GM19467 (cell line): ENCODE results near the gene KDM2B.
"Not testable (repeated sequence)": the region's sequence is repeated elsewhere in the genome, so short reads cannot be mapped to it uniquely, and the experiment has no call there.

Experiments used
- ATAC-seq: cut with Tn5 transposase; IDR thresholded peaks from one replicate; pipeline ENCODE4 v1.9.1; 2021; ENCODE audit warnings: mild to moderate bottlenecking, moderate library complexity; ENCODE audit not compliant: unreplicated experiment

KDM2B gene

DNA sequence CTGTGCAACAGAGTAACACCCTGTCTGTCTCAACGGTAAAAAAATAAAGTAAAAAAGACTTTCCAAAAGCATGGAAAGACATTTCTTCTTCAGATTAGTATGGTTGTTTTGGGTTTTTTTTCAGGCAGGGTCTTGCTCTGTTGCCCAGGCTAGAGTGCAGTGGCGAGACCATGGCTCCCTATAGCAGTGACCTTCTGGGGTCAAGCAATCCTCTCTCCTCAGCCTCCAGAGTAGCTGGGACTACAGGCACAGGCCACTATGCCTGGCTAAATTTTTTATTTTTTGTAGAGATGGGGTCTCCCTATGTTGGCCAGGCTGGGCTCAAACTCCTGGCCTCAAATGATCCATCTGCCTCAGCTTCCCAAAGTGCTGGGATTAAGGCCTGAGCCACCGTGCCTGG is 72.8 kb downstream of the KDM2B start:
- ATAC-seq: no peak

DNA sequence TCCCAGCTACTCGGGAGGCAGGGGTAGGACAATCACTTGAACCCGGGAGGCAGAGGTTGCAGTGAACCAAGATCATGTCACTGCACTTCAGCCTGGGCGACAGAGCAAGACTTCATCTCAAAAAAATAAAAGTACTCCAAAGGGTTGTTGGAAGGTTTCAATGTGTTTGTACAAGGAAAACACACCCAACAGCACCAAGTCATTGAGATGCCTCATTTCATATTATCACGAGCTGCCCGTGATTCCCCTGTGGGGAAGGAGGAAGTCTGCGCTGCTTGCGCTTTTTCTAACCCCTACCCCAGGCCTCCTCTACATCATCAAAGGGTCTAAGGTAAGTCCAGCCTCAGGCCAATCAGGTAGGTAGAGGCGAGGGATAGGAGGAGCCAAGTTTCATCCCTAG is 73.6 kb downstream of the KDM2B start:
- no peak for ATAC-seq

DNA sequence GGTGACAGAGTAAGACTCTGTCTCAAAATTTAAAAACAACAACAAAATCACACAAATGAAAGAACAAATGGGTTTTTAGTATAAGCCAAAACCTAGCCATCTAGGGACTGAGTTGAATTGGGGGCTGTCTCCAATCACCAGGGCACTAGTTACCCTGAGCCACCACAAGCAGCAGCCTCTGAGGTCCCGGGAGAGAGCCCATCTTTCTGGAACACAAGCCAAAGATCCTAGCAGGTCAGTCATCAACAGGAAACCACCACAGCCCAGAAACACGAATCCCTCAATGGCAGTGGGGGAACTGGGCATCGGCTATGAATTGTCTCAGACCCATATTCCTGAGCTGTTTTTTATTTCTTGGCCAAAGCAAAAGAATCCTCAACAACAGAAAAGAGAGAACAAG is 75.3 kb downstream of the KDM2B start:
- ATAC-seq: no peak

DNA sequence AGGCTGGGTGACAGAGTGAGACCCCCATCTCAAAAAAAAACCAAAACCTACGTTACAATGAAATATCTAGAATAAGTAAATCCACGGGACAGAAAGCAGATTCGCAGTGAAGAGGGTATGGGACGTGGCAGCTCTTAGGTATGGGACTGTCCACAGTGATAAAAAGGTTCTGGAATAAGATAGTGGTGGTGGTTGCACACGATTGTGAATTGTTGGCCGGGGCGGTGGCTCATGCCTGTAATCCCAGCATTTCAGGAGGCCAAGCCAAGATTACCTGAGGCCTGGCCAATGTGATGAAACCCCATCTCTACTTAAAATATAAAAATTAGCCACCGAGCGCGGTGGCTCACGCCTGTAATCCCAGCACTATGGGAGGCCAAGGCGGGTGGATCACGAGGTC is 76.3 kb downstream of the KDM2B start:
- ATAC-seq: no peak

DNA sequence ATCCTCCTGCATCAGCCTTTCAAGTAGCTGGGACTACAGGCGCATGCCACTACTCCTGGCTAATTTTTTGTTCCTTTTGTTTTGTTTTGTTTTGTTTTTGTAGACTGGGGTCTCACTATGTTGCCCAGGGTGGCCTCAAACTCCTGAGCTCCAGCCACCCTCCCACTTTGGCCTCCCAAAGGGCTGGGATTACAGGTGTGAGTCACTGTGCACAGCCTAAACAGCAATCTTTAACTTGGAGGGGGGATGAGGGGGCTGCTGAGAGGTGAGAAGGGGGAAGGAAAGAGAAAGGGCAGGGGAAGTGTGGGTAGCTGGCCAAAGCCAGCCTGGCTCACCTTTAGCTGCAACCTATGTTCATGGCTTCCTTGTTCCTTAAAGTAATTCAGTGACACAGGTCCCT is 77.4 kb downstream of the KDM2B start:
- ATAC-seq: no peak

DNA sequence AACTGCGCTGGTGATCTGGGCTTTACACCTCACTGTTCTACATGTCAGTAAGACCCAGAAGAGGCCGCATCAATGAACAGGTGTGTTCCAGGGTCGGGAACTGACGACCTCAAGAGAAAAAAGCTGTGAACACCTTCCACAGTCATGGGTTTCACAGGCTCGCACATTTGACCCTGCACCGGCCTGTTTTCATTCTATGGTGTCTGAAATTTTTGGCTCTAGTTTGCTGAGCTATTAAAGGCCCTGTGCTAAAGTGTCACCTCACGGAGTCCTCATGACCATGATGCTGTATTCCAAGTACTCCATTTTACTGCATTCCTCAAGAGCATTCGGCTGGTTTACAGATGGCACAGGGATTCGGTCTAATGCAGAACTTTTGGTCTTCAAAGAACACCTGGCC is 78.9 kb downstream of the KDM2B start:
- ATAC-seq: no peak

DNA sequence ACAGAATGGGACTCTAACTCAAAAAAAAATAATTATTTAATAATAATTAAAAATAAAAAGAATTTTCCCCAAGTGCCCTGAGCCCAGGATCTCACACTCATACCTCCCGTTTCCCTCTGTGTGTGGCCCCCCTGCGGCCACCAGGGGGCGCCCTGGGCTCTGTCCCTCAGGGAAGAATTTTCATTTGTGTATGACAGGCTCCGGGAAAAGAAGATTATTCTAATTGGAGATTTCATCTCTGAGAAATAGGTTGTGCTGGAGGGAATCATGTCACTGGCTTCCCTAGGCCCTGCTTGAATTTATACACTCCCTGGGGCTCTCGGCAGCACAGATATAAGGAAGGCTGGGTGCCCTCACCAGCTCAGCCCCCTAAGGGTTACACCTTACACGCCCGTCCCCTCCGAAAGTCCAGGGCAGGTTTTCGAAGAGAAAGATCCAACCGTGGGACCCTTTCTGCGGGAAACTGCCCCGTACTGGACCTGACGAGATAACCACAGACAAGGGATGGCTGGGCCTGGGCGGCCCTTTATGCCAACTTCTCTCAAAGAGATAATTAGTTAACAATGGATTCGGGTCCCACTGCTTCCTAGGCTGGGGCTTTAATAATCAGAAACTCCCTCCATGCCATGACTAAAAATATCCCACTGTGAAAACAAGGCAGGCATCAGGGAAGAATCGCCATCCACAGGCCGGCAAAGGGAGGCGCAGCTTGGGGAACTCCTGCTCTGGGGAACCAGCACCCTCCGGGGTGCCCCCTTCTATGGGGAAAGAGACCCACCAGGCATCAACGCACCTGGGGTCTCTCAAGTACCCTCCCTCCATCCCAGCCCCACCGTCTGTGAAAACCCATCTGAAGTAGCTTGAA is 80.7 kb downstream of the KDM2B start:
- no peak for ATAC-seq

DNA sequence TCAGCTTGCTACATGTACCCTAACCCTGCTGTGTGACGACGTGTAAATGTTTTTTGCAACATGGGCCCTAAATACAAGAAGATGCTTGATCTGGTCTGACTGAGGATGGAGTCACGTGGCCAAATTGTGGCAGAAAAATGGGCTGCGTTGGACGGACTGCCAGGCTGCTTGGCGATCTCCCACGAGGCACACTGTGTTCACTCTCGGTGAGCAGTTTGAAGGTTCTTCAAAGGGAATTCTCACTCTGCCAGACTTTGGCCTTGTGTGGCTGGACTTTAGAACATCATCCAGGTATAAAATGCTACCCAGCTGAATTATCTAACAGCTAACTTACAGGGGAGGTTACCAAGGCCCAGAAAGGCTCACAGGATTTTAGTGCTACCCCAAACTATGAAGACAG is 85.1 kb downstream of the KDM2B start:
- ATAC-seq: no peak

DNA sequence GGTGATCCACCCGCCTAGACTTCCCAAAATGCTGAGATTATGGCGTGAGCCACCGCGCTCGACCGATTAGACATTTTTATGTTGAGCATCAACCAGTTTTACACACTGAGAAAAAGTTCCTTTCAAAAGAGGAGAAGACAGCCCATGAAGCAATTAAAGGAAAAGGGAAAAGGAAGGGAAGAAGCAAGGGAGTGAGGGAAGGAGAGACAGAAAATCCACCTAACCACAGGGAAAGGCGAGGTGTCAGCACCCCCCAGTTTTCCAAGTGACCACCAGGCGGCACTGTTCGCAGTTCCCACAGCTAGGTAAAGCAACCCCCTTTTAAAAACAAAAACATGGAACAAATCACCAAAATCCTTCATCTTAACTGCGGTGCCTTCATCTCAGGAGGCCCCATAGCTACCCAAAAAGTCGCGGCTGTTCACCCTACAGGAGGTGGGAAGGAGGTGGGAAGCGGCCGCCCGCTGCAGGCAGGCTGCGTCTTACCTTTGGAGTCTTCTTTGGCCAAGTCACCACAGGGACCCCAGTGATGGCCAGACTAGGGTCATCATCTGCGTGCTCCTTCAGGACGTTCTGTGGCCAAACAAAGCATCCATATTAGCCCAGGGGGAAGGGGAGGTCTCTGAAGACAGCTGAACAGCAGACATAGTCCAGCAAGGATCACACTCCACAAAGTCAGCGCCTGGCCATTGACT is 86.6 kb downstream of the KDM2B start:
- no peak for ATAC-seq

DNA sequence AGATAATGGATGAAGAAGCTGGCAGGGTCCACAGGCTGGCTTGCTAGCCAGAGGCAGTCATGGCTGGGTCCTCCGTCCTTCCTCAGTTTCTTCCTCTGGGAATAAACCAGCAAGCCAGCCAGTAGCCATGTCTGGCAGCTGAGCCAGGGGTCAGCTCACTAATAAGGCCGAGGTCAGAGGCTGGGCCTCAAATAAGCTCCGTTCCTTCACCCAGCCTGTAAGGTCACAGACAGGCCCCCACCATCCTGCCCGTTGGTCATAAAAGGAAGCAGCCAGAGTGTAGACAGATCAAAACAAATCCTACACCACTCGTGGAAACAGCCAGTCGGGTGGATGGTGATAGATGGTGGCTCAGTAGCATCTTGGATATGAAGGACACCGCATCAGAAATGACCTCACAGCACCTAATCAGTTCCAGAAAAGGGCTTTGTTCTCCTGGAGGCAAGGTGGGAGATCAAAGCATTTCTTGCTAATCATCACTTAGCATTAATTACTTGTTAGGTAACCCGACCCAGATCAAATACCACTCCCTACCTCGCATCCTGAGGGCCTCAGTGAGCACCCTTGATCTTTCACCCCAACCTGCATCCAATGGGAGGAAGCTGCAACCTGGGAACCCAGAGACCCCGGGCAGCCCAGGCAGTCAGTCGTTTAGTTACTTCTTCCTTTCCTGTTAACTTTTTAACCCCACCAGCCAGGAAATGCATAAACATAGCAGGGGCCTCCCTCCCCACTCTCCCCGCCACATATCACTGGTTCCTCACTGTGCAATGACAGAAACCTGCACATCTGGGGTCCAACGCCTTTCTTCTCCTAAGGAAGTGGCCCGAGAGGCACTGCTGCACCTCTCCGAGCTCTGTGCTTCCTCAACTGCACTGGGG is 90.2 kb downstream of the KDM2B start:
- ATAC-seq: no peak

DNA sequence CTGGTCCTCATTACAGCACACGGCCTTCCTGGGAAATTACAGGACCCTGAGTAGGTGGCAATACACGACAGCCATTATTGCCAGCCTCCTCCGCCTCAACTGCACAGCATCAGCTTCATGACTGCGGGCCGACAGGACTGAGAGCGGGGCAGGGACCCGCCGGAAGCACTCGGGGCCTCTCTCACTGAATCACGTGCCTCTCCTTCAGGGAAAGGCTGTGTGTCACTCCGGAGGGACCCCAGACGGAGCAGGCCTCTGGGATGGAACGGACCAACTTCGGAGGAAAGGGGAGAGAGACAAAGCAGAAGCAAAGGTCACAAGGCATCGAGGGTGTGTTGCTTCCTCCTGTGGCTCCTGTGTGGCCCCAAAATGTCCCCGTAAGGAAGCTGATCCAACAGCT is 90.9 kb downstream of the KDM2B start:
- ATAC-seq: no peak

DNA sequence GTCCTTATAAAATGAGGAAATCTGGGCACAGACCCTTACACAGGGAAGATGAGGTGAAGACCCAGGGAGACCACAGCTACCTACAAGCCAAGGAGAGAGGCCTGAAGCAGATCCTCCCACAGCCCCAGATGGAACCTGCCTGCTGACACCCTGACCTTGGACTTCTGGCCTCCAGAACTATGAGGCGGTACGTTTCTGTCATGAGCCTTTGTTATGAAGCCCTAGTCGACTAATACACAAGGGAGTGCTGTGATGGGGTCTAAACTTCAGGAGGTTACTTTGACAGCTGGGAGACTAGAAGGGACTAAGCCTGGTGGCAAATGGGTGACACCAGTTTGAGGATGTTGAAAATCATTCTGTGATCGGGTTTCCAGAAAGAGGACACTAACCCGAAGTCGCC is 95.9 kb downstream of the KDM2B start:
- ATAC-seq: no peak

DNA sequence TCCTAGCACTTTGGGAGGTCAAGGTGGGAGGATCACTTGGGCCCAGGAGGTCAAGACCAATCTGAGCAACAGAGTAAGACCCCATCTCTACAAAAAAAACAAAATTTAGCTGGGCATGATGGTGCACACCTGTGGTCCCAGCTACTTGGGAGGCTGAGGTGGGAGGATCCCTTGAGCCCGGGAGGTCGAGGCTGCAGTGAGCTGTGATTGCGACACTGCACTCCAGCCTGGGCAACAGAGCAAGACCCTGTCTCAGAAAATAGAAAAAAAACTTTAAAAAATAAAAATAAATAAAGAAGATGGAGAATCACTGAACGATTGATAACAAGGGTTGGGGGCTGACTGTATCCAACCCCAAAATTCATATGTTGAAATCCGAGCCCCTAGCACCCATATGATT is 96.3 kb downstream of the KDM2B start:
- ATAC-seq: not testable (repeated sequence)

DNA sequence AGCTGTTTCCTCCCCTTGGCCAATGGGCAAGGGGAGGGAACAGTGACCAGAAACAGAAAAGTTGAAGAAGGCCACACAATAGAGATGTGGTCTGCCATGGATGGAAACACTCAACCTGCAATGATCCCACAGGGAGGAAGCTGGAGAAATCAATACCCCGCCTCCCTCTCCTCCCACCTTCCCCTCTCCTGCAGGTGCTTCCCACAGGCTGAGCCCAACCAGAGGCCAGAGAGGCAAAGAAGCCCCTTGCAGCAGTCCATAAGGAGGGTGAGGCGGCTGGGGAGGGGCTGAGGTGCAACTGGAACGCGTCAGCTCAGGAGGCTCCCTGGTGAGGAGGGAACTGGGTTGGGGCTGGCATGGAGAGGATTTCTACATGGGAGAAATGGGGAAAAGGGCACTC is 96.9 kb downstream of the KDM2B start:
- ATAC-seq: no peak

DNA sequence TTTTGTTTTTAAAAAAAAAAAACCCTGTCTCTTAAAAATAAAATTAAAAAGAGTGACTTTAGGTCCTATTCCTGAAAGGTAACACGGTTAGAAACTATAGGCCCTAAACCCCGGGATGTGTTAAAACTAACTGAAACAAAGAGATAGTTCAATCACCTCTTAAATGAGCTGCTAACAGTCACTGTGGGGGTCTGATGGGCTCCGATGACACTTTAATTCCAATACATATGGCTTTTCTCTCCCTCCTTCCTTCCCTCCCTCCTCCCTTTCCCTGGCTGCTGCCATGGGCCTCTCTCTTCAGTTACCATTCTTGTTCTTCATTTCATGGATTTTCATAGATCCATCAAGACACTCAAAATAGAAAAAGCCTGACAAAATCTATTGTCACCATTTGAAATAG is 104.3 kb downstream of the KDM2B start:
- ATAC-seq: no peak

DNA sequence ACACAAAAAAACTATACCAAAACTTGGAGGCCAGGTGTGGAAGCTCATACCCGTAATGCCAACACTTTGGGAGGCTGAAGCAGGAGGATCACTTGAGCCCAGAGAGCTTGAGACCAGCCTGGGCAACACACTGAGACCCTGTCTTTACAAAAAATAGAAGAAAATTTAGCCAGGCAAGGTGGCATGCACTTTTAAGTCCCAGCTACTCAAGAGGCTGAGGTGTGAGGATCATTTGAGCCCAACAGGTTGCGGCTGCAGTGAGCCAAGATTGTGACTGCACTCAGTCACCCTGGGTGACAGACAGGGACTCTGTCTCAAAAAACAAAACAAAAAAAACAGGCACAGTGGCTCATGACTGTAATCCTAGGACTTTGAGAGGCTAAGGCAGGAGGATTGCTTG is 105.5 kb downstream of the KDM2B start:
- no peak for ATAC-seq

DNA sequence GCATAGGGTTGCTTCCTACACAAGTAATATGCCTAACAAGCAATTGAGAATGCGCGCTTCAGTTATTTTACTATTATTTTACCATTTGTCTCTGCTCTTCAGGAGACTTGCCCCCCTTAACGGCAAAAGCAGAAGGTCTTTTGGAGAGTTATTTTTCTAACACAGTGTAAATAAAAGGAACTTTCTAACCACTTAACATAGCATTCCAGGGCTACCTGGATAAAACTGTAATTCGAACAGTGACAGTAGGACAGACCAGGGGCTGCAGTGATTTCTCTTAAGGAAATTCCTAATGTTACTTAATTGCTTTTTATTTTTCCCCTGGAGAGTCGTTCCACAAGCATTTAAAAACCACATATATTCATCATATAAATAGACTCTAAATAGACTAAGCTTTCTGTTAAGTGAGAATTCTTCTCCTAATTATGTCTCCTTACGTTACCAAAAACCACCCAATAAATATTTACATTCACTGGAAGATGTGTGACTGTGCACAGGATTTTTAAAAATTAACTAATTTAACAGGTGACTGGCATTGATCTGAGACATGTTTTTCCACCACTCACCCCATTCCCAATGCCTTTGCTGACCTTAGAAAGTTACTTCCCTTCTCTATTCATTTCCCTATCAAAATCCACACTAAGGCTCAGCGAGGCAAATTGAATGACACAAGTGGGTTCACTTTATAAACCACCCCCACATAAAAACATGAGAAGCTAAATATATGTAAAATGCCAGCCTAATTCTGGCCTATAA is 108.5 kb downstream of the KDM2B start:
- no peak for ATAC-seq

DNA sequence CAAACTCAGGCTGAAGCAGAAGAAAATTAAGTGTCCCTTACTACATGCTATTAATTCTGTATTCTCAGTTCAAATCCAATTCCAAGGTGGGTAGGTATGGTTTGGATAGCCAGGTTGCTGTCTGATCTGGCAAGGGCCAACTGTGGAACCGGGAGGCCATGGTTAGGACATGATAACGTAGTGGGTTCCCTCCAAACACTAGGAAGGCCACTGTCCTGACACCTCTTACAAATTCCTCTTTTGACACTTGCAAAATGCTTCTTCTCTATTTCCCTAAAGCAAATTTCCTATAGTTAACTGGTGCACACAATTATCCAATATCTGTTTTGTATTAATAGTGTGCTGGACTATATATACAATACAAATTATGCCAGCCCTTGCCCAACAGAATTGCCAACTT is 110.1 kb downstream of the KDM2B start:
- no peak for ATAC-seq

DNA sequence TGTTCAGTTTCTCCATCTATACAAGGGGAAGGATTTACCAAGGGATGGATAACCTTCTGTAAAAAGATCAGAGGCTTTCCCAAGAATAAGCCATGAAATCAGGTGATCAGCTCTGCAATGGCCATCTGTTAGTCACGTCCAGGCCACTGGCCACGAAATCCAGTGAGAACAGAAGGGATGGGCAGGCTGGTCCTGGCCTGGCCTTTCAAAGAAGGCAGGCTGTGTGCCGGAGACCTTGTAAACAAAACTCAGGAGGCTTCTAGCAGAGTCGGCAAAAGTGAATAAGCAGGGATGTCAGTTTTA is 112.4 kb downstream of the KDM2B start:
- no peak for ATAC-seq

DNA sequence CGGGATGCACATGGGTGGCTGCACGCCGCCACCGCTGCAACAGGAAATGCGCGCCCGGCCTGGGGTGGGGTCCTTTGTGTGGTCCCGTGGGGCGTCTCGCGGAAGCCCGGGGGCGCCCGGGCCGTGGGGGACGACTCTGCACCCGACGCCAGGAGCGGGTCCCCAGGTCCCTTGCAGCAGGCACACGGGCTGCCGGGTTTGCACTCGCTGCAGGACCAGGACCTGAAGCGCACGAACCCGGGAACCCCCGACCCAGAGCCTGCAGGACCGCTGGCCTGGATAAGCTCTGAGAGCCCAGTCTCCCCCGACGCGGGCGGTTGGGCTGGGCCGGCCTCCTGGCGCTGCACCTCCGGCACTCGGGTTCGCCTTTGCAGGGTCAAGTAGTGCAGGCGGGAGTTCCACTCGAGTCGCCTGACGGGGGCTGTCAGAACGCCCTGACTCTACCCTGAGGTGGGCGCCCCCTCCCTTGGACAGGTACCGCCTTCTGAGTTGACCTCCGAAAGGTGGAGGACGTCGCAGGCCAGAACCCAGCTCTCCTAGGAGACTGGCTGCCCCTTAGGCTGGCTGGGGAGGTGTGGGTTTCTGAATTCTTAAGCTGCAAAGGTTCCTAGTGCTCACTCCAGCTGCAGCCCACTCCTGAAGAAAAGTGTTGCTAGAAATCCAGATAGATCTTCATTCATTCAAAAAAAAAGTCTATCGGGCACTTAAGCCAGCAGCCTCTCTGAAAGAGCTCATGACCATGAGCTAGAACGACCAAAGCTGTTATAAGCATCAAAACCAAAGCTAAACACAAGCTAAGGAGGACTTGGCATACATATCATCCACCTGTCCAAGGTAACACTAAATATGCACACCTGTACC is 113.0 kb downstream of the KDM2B start:
- no peak for ATAC-seq
